MCF 10A (cell line): ENCODE results near the gene PCDHB6. TPM values are rescaled to one million over a fixed set of nuclear protein-coding genes. Genes with fewer than 3 reads are reported as not detected.
"Not testable (repeated sequence)": the region's sequence is repeated elsewhere in the genome, so short reads cannot be mapped to it uniquely, and the experiment has no call there.

Source experiments
- BruUV-seq: library from RNA; stranded (reverse); fragments of 400-500 nt; replicated peaks from 2 replicates; lab custom pipeline; 2021; lab: Mats Ljungman, UMichigan
- CTCF ChIA-PET: fragments of 300-600 bp; sonication (Branson Sonifier 250); formaldehyde crosslinking; extraction: SDS; loops from one replicate; lab custom pipeline; 2021; ENCODE audit warnings: antibody characterized with exemption, inconsistent platforms; lab: Yijun Ruan, JAX
- POLR2A ChIA-PET: fragments of 300-600, 350-650 bp; sonication (Branson Sonifier 250); formaldehyde crosslinking; extraction: SDS; loops from one replicate; lab custom pipeline; 2020; ENCODE audit warnings: antibody characterized with exemption, inconsistent platforms; lab: Yijun Ruan, JAX
- DNase-seq: peaks from one replicate; pipeline ENCODE4 v3.0.0-alpha.2; 2018; ENCODE audit not compliant: unreplicated experiment
- H3K27ac Mint-ChIP-seq: one replicate; pipeline ENCODE4 v1.8.0; 2022; ENCODE audit warnings: mild to moderate bottlenecking, low read depth, mixed read lengths; ENCODE audit not compliant: unreplicated experiment
- H3K27me3 Mint-ChIP-seq: one replicate; pipeline ENCODE4 v1.8.0; 2022; ENCODE audit warnings: mixed read lengths; ENCODE audit not compliant: insufficient read depth, unreplicated experiment
- H3K36me3 Mint-ChIP-seq: one replicate; pipeline ENCODE4 v1.8.0; 2022; ENCODE audit warnings: mild to moderate bottlenecking, moderate library complexity, mixed read lengths; ENCODE audit not compliant: insufficient read depth, unreplicated experiment
- H3K4me1 Mint-ChIP-seq: one replicate; pipeline ENCODE4 v1.8.0; 2022; ENCODE audit warnings: mixed read lengths; ENCODE audit not compliant: insufficient read depth, unreplicated experiment
- H3K4me3 Mint-ChIP-seq: one replicate; pipeline ENCODE4 v1.8.0; 2022; ENCODE audit warnings: mild to moderate bottlenecking, moderate library complexity, mixed read lengths; ENCODE audit not compliant: unreplicated experiment
- H3K9me3 Mint-ChIP-seq: one replicate; pipeline ENCODE4 v1.8.0; 2022; ENCODE audit warnings: mixed read lengths; ENCODE audit not compliant: unreplicated experiment
- intact Hi-C: fragments of 100-400 bp; cut with micrococcal nuclease; formaldehyde crosslinking; loops from 2 replicates; pipeline ENCODE4 v1.14.1; 2022
- total RNA-seq: library from RNA; stranded (reverse); gene quantifications from 2 replicates; pipeline ENCODE4 v1.2.3, GENCODE V29; 2022
- TF ChIP-seq, protein P1 (sequence below): fragments of 200-600 bp; IDR thresholded peaks from one replicate; pipeline ENCODE4 v1.8.0; 2022; ENCODE audit warnings: antibody characterized with exemption, mild to moderate bottlenecking; ENCODE audit not compliant: unreplicated experiment

Gene PCDHB6
- total RNA-seq, 1 experiment from 2014 or later = 0.19 TPM

DNA sequence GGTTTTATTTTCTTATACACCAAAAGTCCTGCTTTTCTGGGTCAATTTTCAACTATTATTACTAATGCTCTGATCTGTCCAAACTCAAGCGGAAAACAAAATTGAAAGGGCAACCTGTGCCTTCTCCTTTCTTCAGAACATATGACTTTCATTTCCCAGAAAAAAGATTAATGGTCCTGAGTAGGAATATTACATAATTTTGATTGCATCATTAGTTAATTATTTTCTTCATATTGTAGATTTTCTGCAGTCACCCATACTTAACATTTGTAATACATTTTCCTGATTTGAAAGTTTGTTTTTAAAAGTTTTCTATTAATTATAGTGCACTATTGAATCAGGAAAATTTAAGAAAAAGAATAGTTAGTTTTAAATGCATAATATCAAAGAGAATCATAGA, 26.1 kb downstream of the PCDHB6 start:
- H3K36me3 Mint-ChIP-seq = no peaks in the 10 kb centered on the region
- no peak overlapping the region for H3K27ac Mint-ChIP-seq
- no peaks in the 10 kb centered on the region for H3K27me3 Mint-ChIP-seq
- POLR2A ChIA-PET = no interaction called here
- H3K4me3 Mint-ChIP-seq = no peak overlapping the region
- DNase-seq = no peak
- H3K9me3 Mint-ChIP-seq = peaks cover 13% of the 10 kb centered on the region
- TF ChIP-seq, protein P1, sequence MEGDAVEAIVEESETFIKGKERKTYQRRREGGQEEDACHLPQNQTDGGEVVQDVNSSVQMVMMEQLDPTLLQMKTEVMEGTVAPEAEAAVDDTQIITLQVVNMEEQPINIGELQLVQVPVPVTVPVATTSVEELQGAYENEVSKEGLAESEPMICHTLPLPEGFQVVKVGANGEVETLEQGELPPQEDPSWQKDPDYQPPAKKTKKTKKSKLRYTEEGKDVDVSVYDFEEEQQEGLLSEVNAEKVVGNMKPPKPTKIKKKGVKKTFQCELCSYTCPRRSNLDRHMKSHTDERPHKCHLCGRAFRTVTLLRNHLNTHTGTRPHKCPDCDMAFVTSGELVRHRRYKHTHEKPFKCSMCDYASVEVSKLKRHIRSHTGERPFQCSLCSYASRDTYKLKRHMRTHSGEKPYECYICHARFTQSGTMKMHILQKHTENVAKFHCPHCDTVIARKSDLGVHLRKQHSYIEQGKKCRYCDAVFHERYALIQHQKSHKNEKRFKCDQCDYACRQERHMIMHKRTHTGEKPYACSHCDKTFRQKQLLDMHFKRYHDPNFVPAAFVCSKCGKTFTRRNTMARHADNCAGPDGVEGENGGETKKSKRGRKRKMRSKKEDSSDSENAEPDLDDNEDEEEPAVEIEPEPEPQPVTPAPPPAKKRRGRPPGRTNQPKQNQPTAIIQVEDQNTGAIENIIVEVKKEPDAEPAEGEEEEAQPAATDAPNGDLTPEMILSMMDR = no peak
- BruUV-seq = no TSS peak
- H3K4me1 Mint-ChIP-seq = no peaks in the 10 kb centered on the region
- CTCF ChIA-PET = no interaction called here
- intact Hi-C loops = no loop called here

DNA sequence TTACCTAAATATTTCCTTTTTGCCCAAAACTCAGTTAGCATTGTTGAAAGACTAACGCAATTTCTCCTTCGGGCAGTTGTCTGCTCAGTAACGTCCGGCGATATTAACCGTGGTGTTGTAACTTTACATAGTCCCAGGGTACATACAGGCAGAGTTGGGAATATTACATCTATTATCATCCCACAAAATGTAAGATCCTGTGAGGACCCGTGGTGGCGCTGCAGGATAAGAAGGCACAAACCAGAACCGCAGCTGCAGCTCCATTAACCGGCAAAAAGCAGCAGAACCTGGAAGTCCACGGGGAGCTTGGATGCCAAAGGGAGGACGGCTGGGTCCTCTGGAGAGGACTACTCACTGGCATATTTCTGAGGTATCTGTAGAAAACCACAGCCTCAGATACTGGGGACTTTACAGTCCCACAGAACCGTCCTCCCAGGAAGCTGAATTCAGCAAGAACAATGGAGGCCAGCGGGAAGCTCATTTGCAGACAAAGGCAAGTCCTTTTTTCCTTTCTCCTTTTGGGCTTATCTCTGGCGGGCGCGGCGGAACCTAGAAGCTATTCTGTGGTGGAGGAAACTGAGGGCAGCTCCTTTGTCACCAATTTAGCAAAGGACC, 27.8 kb downstream of the PCDHB6 start, which contains the start of gene PCDHB8:
TSS of gene PCDHB8 (plus strand) at position 214 of the 615 bp plus-strand sequence. CDS start at position 459, 245 bp downstream.
- H3K4me3 Mint-ChIP-seq, H3K36me3 Mint-ChIP-seq, BruUV-seq, DNase-seq, H3K27ac Mint-ChIP-seq, POLR2A ChIA-PET, H3K27me3 Mint-ChIP-seq, intact Hi-C loops, H3K4me1 Mint-ChIP-seq: not testable (repeated sequence)
- H3K9me3 Mint-ChIP-seq = peaks cover 14% of the 10 kb centered on the region
- CTCF ChIA-PET = interaction anchor here (0.6 to 1.8 kb wide), 4 partner anchors 10 to 539 kb away, joined by 3 to 6 read pairs (median 4); partner anchors contain the start of genes PCDHB9, PCDHGA10 and TMCO6

DNA sequence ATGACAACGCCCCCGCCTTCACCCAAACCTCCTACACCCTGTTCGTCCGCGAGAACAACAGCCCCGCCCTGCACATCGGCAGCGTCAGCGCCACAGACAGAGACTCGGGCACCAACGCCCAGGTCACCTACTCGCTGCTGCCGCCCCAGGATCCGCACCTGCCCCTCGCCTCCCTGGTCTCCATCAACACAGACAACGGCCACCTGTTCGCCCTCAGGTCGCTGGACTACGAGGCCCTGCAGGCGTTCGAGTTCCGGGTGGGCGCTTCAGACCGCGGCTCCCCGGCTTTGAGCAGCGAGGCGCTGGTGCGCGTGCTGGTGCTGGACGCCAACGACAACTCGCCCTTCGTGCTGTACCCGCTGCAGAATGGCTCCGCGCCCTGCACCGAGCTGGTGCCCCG, 29.5 kb downstream of the PCDHB6 start:
- H3K9me3 Mint-ChIP-seq, H3K36me3 Mint-ChIP-seq, H3K4me3 Mint-ChIP-seq, H3K4me1 Mint-ChIP-seq, CTCF ChIA-PET, POLR2A ChIA-PET, BruUV-seq, intact Hi-C loops, DNase-seq, H3K27ac Mint-ChIP-seq, H3K27me3 Mint-ChIP-seq: not testable (repeated sequence)

DNA sequence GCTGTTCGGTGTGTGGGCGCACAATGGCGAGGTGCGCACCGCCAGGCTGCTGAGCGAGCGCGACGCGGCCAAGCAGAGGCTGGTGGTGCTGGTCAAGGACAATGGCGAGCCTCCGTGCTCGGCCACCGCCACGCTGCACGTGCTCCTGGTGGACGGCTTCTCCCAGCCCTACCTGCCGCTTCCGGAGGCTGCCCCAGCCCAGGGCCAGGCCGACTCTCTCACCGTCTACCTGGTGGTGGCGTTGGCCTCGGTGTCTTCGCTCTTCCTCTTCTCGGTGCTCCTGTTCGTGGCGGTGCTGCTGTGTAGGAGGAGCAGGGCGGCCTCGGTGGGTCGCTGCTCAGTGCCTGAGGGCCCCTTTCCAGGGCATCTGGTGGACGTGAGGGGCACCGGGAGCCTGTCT, 30.0 kb downstream of the PCDHB6 start:
- CTCF ChIA-PET, BruUV-seq, H3K4me3 Mint-ChIP-seq, H3K4me1 Mint-ChIP-seq, intact Hi-C loops, H3K27me3 Mint-ChIP-seq, DNase-seq, H3K27ac Mint-ChIP-seq, POLR2A ChIA-PET: not testable (repeated sequence)
- Mint-ChIP-seq H3K36me3 (peaks cover 13% of the 10 kb centered on the region), H3K9me3 (peaks cover 10% of the 10 kb centered on the region)

DNA sequence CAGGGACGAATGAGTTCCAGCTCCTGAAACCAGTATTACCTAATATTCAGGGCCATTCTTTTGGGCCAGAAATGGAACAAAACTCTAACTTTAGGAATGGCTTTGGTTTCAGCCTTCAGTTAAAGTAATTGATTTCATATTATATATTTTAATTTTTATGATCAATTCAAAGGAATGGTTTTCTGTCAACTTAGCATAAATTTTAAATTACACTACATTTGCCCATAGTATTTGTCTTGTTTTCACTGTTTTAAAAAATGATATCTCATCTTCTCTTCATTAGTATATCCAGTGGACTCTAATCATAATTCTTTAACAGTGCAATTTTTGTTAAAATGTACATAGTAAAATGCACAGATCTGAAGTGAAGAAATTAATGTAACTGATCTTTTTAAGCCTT, 30.5 kb downstream of the PCDHB6 start:
- H3K9me3 Mint-ChIP-seq = peaks cover 14% of the 10 kb centered on the region
- no peaks in the 10 kb centered on the region for H3K4me1 Mint-ChIP-seq
- intact Hi-C loops = no loop called here
- H3K27me3 Mint-ChIP-seq = no peaks in the 10 kb centered on the region
- no peak for DNase-seq
- TF ChIP-seq, protein P1 = no peak
- H3K27ac Mint-ChIP-seq = no peak overlapping the region
- peaks cover 13% of the 10 kb centered on the region for H3K36me3 Mint-ChIP-seq
- ChIA-PET CTCF (no interaction called here), POLR2A (no interaction called here)
- no TSS peak for BruUV-seq
- H3K4me3 Mint-ChIP-seq = no peak overlapping the region
